Lower leg skin (tissue), 3 donors: Measurements from ENCODE around the gene MAPK14.

ENCODE experiments used
- POLR2A ChIP-seq, 2 donors: fragments of 450-650 bp; IDR thresholded peaks; one replicate each; pipeline ENCODE4 v1.6.1; 2016 to 2017; ENCODE audit warnings: antibody characterized with exemption in 2 of 2, mild to moderate bottlenecking in 1 of 2, moderate library complexity in 1 of 2
- TF ChIP-seq, protein P1 (sequence below), 3 donors: fragments of 450-650 bp; IDR thresholded peaks; one replicate each; pipeline ENCODE4 v1.5.1; 2016; ENCODE audit warnings: antibody characterized with exemption in 3 of 3, mild to moderate bottlenecking in 3 of 3, moderate library complexity in 2 of 3

DNA sequence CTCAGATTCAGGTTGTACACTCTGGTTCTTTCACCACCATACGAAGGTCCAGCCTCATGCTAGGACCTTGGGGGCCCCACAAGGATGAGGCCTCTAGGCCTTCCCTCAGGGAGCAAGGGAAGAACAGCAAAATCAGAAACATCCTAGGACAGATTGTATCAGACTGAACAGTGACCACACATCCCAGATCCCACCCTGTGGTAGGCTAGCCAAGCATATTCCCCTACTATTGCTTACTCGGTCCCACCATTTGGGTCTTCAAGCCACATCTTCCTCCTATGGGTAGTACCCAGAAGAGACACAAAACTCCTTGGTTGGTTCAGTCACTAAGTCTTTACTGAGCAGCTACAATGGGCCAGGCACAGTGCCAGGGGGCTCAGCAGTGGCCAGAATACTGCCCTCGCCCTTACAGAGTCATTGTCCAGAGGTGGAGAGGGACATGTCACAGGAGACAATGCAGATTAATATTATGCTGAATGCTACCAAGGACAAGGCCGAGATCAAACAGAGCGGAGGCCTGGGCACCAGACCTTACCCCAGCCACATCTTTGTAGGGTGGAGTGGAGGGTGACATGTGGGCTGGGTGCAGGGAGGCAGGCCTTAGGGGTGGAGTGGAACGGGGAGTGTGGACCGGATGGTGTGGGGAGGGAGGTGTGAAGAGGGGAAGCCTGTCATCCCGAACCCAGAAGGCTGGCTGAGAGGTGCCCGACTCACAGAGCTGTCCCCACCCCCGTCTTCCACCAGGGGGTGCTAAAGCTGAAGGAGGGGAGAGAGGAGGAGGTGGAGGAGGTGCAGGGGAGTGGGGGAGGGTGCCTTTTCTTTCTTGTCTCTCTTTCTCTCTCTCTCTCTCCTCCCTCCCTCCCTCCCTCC, 95.9 kb downstream of the MAPK14 start:
- TF ChIP-seq, protein P1, sequence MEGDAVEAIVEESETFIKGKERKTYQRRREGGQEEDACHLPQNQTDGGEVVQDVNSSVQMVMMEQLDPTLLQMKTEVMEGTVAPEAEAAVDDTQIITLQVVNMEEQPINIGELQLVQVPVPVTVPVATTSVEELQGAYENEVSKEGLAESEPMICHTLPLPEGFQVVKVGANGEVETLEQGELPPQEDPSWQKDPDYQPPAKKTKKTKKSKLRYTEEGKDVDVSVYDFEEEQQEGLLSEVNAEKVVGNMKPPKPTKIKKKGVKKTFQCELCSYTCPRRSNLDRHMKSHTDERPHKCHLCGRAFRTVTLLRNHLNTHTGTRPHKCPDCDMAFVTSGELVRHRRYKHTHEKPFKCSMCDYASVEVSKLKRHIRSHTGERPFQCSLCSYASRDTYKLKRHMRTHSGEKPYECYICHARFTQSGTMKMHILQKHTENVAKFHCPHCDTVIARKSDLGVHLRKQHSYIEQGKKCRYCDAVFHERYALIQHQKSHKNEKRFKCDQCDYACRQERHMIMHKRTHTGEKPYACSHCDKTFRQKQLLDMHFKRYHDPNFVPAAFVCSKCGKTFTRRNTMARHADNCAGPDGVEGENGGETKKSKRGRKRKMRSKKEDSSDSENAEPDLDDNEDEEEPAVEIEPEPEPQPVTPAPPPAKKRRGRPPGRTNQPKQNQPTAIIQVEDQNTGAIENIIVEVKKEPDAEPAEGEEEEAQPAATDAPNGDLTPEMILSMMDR (IDR thresholded peaks at IDR 0.05), result no peak
- no peak for TF ChIP-seq POLR2A (IDR thresholded peaks at IDR 0.05)
